SJCRH30 (cell line): ENCODE results near the gene ITGB7. TPM values are rescaled to one million over a fixed set of nuclear protein-coding genes. Genes with fewer than 3 reads are reported as not detected.

Experiments used
- DNase-seq, 2 experiments: peaks; one replicate each; pipeline ENCODE4 v3.0.0-alpha.2; 2015 to 2020
- H3K27ac ChIP-seq: fragments of 250-450 bp; sonication (Bioruptor Pico); 2 replicates; pipeline ENCODE4 v1.5.1; 2020; ENCODE audit warnings: mild to moderate bottlenecking, moderate library complexity
- H3K27me3 ChIP-seq: fragments of 250-450 bp; sonication (Bioruptor Pico); 2 replicates; pipeline ENCODE4 v1.5.1; 2020; ENCODE audit warnings: mild to moderate bottlenecking, moderate library complexity
- H3K36me3 ChIP-seq: fragments of 250-450 bp; sonication (Bioruptor Pico); 2 replicates; pipeline ENCODE4 v1.5.1; 2020; ENCODE audit warnings: mild to moderate bottlenecking, moderate library complexity
- H3K4me1 ChIP-seq: fragments of 250-450 bp; sonication (Bioruptor Pico); 2 replicates; pipeline ENCODE4 v1.5.1; 2020; ENCODE audit warnings: mild to moderate bottlenecking, moderate library complexity
- H3K4me3 ChIP-seq: fragments of 250-450 bp; sonication (Bioruptor Pico); 2 replicates; pipeline ENCODE4 v1.5.1; 2020; ENCODE audit warnings: mild to moderate bottlenecking, moderate library complexity
- H3K9me3 ChIP-seq: fragments of 250-450 bp; sonication (Bioruptor Pico); replicated peaks from 2 replicates; pipeline ENCODE4 v1.5.1; 2020; ENCODE audit warnings: mild to moderate bottlenecking, moderate library complexity
- total RNA-seq: library from RNA; depleted of rRNA; stranded (reverse); fragments of >200 nt; shearing (Covaris generic); gene quantifications from 2 replicates; pipeline ENCODE4 v1.2.3, GENCODE V29; 2014

ITGB7 gene
- total RNA-seq, 1 experiment from 2014 or later = not detected

- no peak overlapping the region for H3K27ac ChIP-seq
- no peaks in the 10 kb centered on the region for H3K27me3 ChIP-seq
- H3K9me3 ChIP-seq = no peaks in the 10 kb centered on the region
- H3K36me3 ChIP-seq = no peaks in the 10 kb centered on the region
- no peaks in the 10 kb centered on the region for H3K4me1 ChIP-seq
- no peak for DNase-seq
- no peak overlapping the region for H3K4me3 ChIP-seq
These were observed 6.4 kb downstream of the ITGB7 start for GRCh38 chr12:53200458-53201176.

GRCh38 chr12:53200107-53200457, 7.0 kb downstream of the ITGB7 start:
- Histone ChIP-seq H3K27me3 (no peaks in the 10 kb centered on the region), H3K9me3 (no peaks in the 10 kb centered on the region), H3K4me3 (no peak overlapping the region), H3K27ac (no peak overlapping the region), H3K36me3 (no peaks in the 10 kb centered on the region), H3K4me1 (no peaks in the 10 kb centered on the region)
- DNase-seq = no peak

GRCh38 chr12:53199700-53200099, 7.4 kb downstream of the ITGB7 start:
- no peak overlapping the region for H3K27ac ChIP-seq
- no peaks in the 10 kb centered on the region for H3K9me3 ChIP-seq
- no peak overlapping the region for H3K4me3 ChIP-seq
- H3K27me3 ChIP-seq = no peaks in the 10 kb centered on the region
- no peaks in the 10 kb centered on the region for H3K4me1 ChIP-seq
- no peaks in the 10 kb centered on the region for H3K36me3 ChIP-seq
- DNase-seq = no peak

GRCh38 chr12:53198486-53199110, 8.5 kb downstream of the ITGB7 start:
- no peaks in the 10 kb centered on the region for H3K4me1 ChIP-seq
- no peaks in the 10 kb centered on the region for H3K9me3 ChIP-seq
- no peak for DNase-seq
- no peak overlapping the region for H3K27ac ChIP-seq
- H3K36me3 ChIP-seq = no peaks in the 10 kb centered on the region
- no peak overlapping the region for H3K4me3 ChIP-seq
- H3K27me3 ChIP-seq = no peaks in the 10 kb centered on the region

- H3K27ac ChIP-seq = no peak overlapping the region
- H3K4me3 ChIP-seq = no peak overlapping the region
- H3K4me1 ChIP-seq = no peaks in the 10 kb centered on the region
- no peaks in the 10 kb centered on the region for H3K36me3 ChIP-seq
- no peaks in the 10 kb centered on the region for H3K27me3 ChIP-seq
- no peaks in the 10 kb centered on the region for H3K9me3 ChIP-seq
- DNase-seq = no peak
These were observed 9.9 kb downstream of the ITGB7 start for GRCh38 chr12:53197011-53197640.

DNA sequence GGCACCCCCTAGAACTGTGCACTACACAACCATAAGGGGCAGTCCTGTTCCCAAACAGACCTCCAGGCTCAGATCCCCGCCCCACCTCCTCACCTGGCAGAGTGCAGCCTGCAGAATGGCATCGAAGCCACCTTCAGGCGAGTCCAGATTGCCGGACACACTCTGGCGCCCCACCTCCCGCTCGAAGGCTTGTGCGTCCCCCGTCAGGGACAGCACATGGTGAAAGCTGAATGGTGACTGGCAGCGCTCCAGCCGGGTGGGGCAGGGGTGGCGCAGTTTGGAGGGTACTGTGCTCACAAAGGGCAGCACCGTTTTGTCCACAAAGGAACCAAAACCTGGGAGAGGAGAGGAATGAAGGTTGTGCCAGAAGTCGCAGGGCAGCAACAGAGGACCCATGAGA, 10.6 kb downstream of the ITGB7 start:
- H3K4me1 ChIP-seq = no peaks in the 10 kb centered on the region
- DNase-seq = no peak
- no peaks in the 10 kb centered on the region for H3K9me3 ChIP-seq
- no peak overlapping the region for H3K27ac ChIP-seq
- H3K27me3 ChIP-seq = no peaks in the 10 kb centered on the region
- no peaks in the 10 kb centered on the region for H3K36me3 ChIP-seq
- no peak overlapping the region for H3K4me3 ChIP-seq

DNA sequence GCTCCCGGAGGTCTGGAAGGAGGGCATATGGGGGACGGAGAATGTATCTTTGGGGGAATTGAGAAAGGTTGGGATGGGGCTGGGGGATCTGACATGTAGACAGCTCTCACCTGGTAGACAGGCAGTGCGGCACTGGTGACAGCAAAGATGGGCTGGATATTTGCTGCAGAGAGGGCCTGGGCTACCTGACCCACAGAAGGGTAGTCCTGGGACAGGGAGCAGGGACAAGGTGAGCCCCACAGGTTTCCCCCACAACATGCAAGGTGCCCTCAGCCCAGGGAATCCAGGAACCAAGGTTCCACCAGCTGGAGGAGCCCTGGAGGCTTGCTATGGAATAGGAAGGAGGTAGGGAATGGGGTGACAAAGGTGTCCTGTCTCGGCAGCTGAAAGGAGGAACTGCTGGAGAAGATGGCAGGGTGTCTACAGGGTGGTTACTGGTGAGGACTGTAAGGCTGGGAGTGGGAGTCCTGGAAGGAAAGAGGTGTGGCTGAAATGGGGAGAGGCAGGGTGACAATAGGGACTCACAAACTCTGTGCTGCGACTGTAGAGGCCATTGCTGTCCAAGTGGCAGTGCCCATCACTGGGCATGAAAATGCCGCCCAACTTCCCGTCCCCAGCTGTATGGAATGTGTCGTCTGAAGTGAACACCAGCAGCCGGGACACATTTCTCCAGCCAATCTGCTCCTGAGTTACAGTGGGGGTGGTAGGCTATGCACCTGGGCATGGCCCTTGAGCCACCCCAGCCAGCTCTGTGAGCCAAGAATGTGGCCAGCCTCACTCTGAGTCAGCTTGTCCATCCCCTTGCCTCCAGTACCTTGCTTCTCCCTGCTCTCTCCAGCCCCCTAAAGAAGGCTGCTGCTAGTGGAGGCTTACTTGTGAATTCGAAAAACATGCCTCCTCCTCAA, 11.3 kb downstream of the ITGB7 start:
- Histone ChIP-seq H3K36me3 (no peaks in the 10 kb centered on the region), H3K4me1 (no peaks in the 10 kb centered on the region)
- DNase-seq = no peak

DNA sequence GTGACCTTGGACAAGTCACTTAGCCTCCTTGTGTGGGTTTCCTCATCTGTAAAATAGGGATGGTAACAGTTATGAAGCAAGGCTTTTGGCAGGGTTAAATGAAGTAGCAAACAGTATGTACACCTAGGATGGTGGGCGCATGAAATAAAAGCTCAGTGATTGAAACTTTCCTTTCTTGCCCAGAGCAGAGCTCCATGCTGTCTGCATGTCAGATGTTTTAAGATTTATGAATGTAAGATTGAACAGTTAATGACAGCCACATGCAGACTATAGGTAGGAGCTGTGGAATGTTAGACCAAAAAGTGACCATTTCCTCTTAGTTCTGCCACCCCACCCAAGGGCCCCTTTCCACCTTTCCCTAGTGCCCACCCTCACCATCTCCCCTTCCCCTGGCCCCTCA, 12.1 kb downstream of the ITGB7 start:
- Histone ChIP-seq H3K27me3 (no peaks in the 10 kb centered on the region), H3K27ac (no peak overlapping the region), H3K9me3 (no peaks in the 10 kb centered on the region), H3K4me1 (no peaks in the 10 kb centered on the region), H3K36me3 (no peaks in the 10 kb centered on the region), H3K4me3 (no peak overlapping the region)
- no peak for DNase-seq

More for the DNA sequence above, 11.3 kb downstream of the ITGB7 start:
- Histone ChIP-seq H3K27me3 (no peaks in the 10 kb centered on the region), H3K4me3 (no peak overlapping the region), H3K9me3 (no peaks in the 10 kb centered on the region), H3K27ac (no peak overlapping the region)

GRCh38 chr12:53193985-53194716, 12.9 kb downstream of the ITGB7 start:
- Histone ChIP-seq H3K4me3 (no peak overlapping the region), H3K4me1 (no peaks in the 10 kb centered on the region), H3K36me3 (no peaks in the 10 kb centered on the region), H3K27ac (no peak overlapping the region), H3K9me3 (no peaks in the 10 kb centered on the region), H3K27me3 (no peaks in the 10 kb centered on the region)
- DNase-seq = no peak

DNA sequence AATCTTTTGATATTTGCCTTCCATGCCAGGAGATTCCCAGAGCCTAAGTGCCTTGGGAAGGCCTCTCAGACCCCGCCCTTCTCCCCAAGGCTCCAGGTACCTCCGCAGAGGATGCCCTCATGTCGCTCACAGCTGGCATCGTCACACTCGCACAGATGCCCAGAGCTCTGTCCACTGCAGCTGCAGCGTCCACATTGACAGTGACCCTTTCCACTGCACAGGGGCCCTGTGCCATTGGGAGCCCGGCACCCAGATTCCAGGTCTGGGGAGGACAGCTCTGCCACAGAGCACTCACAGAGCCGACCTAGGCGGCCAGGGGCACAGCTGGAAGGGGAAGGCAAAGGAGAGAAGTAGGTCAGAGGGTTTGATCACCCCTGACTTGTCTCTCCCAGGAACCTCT, 14.0 kb downstream of the ITGB7 start:
- Histone ChIP-seq H3K4me1 (no peaks in the 10 kb centered on the region), H3K27ac (no peak overlapping the region), H3K36me3 (no peaks in the 10 kb centered on the region; the same call in 1 of the 2 replicates), H3K27me3 (no peaks in the 10 kb centered on the region), H3K4me3 (no peak overlapping the region), H3K9me3 (no peaks in the 10 kb centered on the region)
- no peak for DNase-seq

- H3K9me3 ChIP-seq = no peaks in the 10 kb centered on the region
- no peak overlapping the region for H3K4me3 ChIP-seq
- no peak for DNase-seq
- H3K36me3 ChIP-seq = peaks cover 3% of the 10 kb centered on the region; the same call in 1 of the 2 replicates
- H3K27me3 ChIP-seq = no peaks in the 10 kb centered on the region
- no peaks in the 10 kb centered on the region for H3K4me1 ChIP-seq
- H3K27ac ChIP-seq = no peak overlapping the region
These were observed 14.5 kb downstream of the ITGB7 start for GRCh38 chr12:53192531-53193021.

DNA sequence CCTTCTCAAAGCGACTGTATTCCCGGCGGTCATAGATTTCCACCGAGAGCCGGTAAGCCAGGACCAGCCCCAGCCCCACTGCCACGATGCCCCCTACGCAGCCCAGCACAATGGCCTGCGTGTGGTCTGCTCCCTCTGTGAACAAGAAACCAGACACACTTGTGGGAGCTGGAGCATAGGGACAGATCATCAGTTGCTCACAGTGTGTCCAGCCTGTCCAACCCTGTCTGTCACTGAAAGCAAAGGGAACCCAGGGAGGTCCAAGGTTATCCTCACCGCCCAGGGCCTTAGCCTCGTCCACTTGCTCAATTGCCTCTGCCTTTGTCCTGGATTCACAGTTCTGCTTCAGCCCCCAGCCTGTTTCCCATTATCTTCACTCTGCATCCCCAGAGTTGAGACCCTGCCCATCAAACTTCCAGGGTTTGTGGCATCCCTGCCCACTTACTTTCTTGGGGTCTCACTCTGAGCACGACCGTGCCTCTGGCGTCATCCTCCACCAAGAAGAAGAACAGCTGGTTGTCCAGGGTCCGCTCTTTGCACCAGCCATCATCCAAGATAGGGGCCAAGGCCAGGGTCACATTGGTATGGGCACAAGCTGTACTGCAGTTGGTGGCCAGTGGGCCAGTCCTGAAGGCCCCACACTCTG, 15.0 kb downstream of the ITGB7 start:
- no peak for DNase-seq
- H3K4me3 ChIP-seq = no peak overlapping the region
- H3K27ac ChIP-seq = no peak overlapping the region
- no peaks in the 10 kb centered on the region for H3K4me1 ChIP-seq
- H3K36me3 ChIP-seq = peaks cover 3% of the 10 kb centered on the region; the same call in 1 of the 2 replicates
- no peaks in the 10 kb centered on the region for H3K27me3 ChIP-seq
- no peaks in the 10 kb centered on the region for H3K9me3 ChIP-seq

DNA sequence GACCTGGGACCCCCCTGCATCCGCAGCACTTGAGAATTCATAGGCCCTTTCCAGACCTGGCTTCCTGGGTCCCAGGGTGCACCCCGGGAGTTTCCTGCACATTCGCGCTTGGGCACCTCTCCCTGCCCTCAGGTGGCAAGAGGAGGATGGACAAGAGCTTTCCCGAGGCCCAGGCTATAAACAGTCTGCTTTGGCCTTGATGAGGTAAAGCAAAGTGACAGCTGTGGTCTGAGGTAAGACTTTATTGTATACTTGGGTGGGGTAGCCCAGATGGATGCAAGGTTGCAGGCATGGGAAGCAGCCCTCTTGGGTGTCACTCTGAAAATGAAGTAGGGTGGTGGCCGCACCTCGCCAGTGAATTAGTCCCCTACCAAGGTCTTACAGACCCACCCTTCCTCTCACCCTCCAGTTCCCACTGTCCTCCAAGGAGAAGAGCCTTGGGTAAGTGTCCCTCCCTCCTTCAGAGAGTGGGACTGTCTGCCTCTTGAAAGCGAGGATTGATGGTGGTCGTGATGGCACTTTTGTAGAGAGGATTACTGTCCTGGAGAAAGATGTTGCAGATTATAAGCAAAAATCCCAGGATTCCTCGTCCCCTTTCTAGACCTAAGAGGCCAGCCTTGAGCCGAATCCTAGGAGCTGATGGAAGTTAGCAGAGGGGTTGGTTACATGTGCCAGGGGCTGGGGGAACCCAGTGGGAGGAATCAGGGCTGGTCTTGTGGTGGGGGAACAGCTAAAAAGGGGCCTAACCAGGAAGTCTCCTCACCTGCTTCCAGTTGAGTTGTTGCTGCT, 15.8 kb downstream of the ITGB7 start:
- H3K36me3 ChIP-seq = peaks cover 7% of the 10 kb centered on the region
- H3K27ac ChIP-seq = no peak overlapping the region

More for the DNA sequence above, 15.8 kb downstream of the ITGB7 start:
- Histone ChIP-seq H3K27me3 (no peaks in the 10 kb centered on the region), H3K4me1 (no peaks in the 10 kb centered on the region), H3K9me3 (no peaks in the 10 kb centered on the region), H3K4me3 (no peak overlapping the region)
- no peak for DNase-seq
